ENCODE data around the gene ZXDC. TPM values are rescaled to one million over a fixed set of nuclear protein-coding genes. Genes with fewer than 3 reads are reported as not detected.

The ZXDC gene
- total RNA-seq, 1 experiment from 2014 or later: 33.3 TPM

GRCh38 chr3:126485956-126486355 is 10.3 kb upstream of the ZXDC start:
- H3K4me1 ChIP-seq (ENCODE audit: control insufficient read depth, insufficient read depth, low read length): 0 out of 2 replicates have a peak, but pooled peaks cover 3% of the 10 kb centered on the region
- no TSS peak for BruUV-seq (replicated peaks)
- CTCF ChIA-PET: no interaction called here
- DNase-seq (ENCODE audit: low read depth, low spot score): no peak
- H3K4me3 ChIP-seq (ENCODE audit: low read depth in 2 of 2, low read length in 2 of 2): no peak overlapping the region
- ATAC-seq: no peak
- no peaks in the 10 kb centered on the region for H3K36me3 ChIP-seq (ENCODE audit: control insufficient read depth, insufficient read depth, low read length)
- no peaks in the 10 kb centered on the region for H3K9me3 ChIP-seq (ENCODE audit: control insufficient read depth, insufficient read depth, low read depth, low read length)
- POLR2A ChIA-PET: no interaction called here
- intact Hi-C loops (cut with micrococcal nuclease; ENCODE audit: unreplicated experiment): no loop called here
- H3K27me3 ChIP-seq (ENCODE audit: control insufficient read depth, insufficient read depth, low read length): no peaks in the 10 kb centered on the region
- H3K27ac ChIP-seq (ENCODE audit: low read length): no peak overlapping the region
- no peak for TF ChIP-seq TCF7L2 (IDR thresholded peaks at IDR 0.05; ENCODE audit: low read depth, low read length)
- no peak for TF ChIP-seq SIN3A (IDR thresholded peaks at IDR 0.05; ENCODE audit: borderline replicate concordance, insufficient read depth, low read depth, low read length)
- TF ChIP-seq REST (IDR thresholded peaks at IDR 0.05; ENCODE audit: insufficient read depth in 1 of 2, low read depth in 2 of 2, low read length in 1 of 2): no peak
- no peak for TF ChIP-seq POLR2AphosphoS5 (IDR thresholded peaks at IDR 0.05; ENCODE audit: low read depth, low read length)
- TF ChIP-seq CTCF (IDR thresholded peaks at IDR 0.05): no peak
- in situ Hi-C loops (cut with HindIII; ENCODE audit: low pct_unique_long_range_greater_than_20kb, low sequenced_read_pairs): no loop called here

GRCh38 chr3:126485176-126485897 is 9.6 kb upstream of the ZXDC start:
- no peaks in the 10 kb centered on the region for H3K27me3 ChIP-seq (ENCODE audit: control insufficient read depth, insufficient read depth, low read length)
- 0 out of 2 replicates have a peak, but pooled peaks cover 3% of the 10 kb centered on the region for H3K4me1 ChIP-seq (ENCODE audit: control insufficient read depth, insufficient read depth, low read length)
- POLR2A ChIA-PET: no interaction called here
- H3K36me3 ChIP-seq (ENCODE audit: control insufficient read depth, insufficient read depth, low read length): no peaks in the 10 kb centered on the region
- ATAC-seq (no peak), DNase-seq (ENCODE audit: low read depth, low spot score) (no peak)
- no peaks in the 10 kb centered on the region for H3K9me3 ChIP-seq (ENCODE audit: control insufficient read depth, insufficient read depth, low read depth, low read length)
- H3K4me3 ChIP-seq (ENCODE audit: low read depth in 2 of 2, low read length in 2 of 2): no peak overlapping the region
- H3K27ac ChIP-seq (ENCODE audit: low read length): no peak overlapping the region
- intact Hi-C loops (cut with micrococcal nuclease; ENCODE audit: unreplicated experiment) (no loop called here), in situ Hi-C loops (cut with HindIII; ENCODE audit: low pct_unique_long_range_greater_than_20kb, low sequenced_read_pairs) (no loop called here)
- TF ChIP-seq CTCF (IDR thresholded peaks at IDR 0.05): no peak
- no peak for TF ChIP-seq TCF7L2 (IDR thresholded peaks at IDR 0.05; ENCODE audit: low read depth, low read length)
- no peak for TF ChIP-seq POLR2AphosphoS5 (IDR thresholded peaks at IDR 0.05; ENCODE audit: low read depth, low read length)
- no peak for TF ChIP-seq REST (IDR thresholded peaks at IDR 0.05; ENCODE audit: insufficient read depth in 1 of 2, low read depth in 2 of 2, low read length in 1 of 2)
- TF ChIP-seq SIN3A (IDR thresholded peaks at IDR 0.05; ENCODE audit: borderline replicate concordance, insufficient read depth, low read depth, low read length): no peak
- CTCF ChIA-PET: no interaction called here
- BruUV-seq (replicated peaks): no TSS peak

All from Panc1 (cell line).